HG02642 (cell line): ENCODE measurements around the gene PDE9A.
"Not testable (repeated sequence)": the region's sequence is repeated elsewhere in the genome, so short reads cannot be mapped to it uniquely, and the experiment has no call there.

Experiments used
- ATAC-seq: cut with Tn5 transposase; IDR thresholded peaks from one replicate; pipeline ENCODE4 v1.9.1; 2021; ENCODE audit warnings: mild to moderate bottlenecking; ENCODE audit not compliant: unreplicated experiment, poor library complexity

PDE9A gene

DNA sequence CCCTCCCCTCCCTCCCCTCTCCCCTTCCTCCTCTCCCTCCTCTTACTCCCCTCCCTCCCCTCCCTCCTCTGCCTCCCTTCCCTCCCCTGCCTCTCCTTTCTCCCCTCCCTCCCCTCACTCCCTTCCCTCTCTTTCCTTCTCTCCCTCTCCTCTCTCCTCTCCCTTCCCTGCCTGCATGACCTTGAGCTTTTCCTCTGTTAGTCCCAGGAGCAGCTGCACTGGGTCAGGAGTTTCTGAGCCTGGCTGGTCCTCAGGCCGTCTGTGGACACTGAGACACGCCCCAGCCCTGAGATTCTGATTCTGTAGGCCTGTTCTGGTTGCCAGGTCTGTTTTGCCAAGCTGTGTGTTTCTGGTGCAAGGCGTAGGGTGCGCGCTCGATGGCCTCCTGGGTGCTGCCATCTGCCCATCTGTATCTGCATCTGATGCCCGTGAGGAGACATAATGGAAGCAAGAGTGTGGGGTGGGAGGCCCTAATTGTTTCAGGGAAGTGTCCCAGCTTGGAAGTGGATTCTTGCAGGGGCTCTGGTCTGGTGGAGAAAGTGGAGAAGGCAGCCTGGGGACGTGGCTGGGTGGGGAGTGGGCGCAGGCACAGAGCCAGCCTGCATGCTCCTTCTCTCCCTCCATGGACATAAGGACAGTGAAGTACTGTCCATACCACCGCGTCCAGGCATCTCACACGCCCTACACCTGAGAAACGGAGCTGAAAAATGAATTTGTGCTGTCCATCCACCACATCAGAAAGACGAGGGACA, 128.7 kb downstream of the PDE9A start:
- no peak for ATAC-seq

DNA sequence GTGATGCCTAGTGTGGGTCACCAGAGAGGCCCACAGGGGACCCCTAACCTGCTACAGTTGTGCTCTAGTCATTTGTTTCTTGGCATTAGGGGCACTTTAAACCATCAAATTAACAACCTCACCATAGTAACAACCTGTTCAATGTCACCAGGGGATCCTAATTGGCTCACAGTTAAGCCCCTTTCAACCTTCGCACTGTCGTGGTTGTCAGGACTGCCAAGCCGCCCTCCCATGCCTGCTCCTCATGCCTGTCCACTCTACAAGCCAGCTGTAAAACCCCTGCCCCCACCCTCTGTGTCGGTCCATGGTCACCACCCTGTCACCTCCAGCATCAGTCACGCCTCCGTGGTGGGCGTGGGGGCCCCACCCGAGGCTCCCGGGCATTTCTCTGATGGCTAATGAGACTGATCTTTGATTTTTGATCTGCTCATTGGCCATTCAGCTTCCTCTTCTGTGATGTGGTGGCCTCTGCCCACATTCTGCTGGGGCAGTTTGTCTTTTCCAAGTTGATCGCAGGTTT, 129.4 kb downstream of the PDE9A start:
- no peak for ATAC-seq

GRCh38 chr21:42784276-42784675, 130.9 kb downstream of the PDE9A start:
- no peak for ATAC-seq

- no peak for ATAC-seq
These were observed 131.6 kb downstream of the PDE9A start for GRCh38 chr21:42784896-42785451.

DNA sequence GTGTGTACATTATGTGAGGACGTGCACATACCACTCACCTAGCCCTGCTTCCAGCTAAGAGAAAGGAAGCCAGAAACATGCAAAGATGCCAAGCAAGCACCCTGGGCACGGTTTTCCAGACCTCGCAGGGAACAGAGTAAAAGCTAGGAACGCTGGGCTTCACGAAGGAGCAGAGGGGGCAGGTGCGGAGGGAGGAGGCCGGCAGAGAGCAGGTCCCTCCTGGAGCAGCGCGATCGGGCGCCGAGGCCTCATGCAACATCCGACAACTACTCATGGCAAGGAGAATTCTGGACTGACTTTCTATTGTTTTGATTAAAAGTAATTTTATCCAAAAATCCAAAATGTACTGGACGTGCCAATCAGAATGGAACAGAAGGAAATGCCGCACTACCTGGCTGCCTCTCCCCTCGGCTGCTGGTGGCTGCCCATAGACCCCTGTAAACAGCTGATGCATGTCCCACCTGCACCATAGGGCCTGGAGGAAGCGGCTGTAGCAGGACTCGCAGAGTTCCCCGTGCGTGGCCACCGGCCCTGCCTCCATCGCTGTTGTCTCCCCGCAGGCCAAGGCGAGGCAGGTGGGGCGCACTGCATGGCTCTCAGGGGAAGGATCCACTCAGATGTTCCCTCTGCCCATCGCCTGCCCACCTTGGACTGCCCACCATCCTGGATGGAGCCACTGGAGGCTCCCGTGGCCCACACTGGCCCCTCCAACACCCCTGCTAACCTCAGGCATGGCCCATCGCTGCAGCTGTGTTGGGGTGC, 132.4 kb downstream of the PDE9A start:
- no peak for ATAC-seq

DNA sequence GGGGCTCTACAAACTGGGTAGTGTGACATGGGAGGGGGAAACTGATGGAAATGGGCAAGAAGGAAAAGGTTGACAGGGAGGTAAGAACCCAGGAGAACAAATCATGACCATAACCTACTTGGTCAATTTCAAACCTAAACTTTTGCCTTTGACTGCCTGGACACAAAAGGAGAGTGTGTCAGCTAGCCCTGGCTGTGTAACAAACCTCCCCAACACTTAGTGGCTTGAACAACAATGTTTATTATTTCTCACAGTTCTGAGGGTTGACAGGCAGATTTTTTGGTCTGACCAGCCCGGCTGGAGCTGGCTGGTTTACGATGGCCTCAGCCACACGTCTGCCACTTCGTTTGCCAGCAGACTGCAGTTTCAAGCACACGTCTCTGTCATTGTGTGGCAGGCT, 133.5 kb downstream of the PDE9A start:
- no peak for ATAC-seq

- ATAC-seq: no peak
These were observed 134.2 kb downstream of the PDE9A start for GRCh38 chr21:42787613-42788012.

GRCh38 chr21:42790520-42791065, 137.2 kb downstream of the PDE9A start:
- ATAC-seq: no peak

DNA sequence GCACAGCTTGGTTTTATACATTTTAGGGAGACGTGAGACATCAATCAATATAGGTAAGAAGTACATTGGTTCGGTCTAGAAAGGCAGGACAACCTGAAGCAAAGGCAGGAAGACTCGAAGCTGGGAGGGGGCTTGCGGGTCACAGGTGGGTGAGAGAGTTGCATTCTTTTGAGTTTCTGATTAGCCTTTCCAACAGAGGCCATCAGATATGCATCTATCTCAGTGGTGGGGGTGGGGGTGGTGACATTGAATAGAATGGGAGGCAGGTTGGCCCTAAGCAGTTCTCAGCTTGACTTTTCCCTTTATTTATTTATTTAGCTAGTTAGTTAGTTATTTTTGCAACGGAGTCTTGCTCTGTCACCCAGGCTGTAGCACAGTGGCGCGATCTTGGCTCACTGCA, 140.4 kb downstream of the PDE9A start:
- ATAC-seq: no peak

GRCh38 chr21:42794551-42794950, 141.1 kb downstream of the PDE9A start:
- ATAC-seq: no peak

GRCh38 chr21:42796327-42797062, 143.1 kb downstream of the PDE9A start:
- no peak for ATAC-seq

DNA sequence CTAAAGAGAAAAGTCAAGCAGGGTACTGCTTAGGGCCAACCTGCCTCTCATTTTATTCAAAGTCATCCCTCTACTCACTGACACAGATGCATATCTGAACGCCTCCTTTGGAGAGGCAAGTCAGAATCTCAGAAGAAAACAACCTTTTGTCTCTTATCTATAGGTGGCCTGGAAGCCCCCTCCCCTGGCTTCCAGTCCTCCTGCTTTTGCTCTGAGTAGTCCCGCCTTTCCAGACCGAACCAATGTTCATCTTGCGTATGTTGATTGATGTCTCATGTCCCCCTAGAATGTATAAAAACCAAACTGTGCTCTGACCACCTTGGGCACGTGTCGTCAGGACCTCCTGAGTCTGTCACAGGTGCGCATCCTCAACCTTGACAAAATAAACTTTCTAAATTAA, 144.1 kb downstream of the PDE9A start:
- ATAC-seq: no peak

DNA sequence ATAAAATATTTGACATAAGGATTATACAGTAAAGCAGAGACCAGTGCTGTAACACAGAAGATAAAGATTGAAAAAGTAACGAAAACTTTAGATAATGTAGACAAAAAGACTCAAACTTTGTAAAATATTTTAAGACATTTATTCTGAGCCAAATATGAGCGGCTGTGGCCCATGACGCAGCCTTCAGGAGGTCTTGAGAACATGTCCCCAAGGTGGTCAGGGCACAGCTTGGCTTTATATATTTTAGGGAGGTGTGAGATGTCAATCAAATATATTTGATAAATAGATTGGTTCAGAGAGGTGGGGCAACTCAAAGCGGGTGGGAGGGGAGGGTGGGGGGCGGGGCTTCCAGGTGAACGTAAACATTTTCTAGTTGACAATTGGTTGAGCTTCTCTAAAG, 144.7 kb downstream of the PDE9A start:
- ATAC-seq: no peak

- ATAC-seq: no peak
These were observed 146.1 kb downstream of the PDE9A start for GRCh38 chr21:42799516-42799915.

GRCh38 chr21:42799948-42800347, 146.5 kb downstream of the PDE9A start:
- no peak for ATAC-seq

DNA sequence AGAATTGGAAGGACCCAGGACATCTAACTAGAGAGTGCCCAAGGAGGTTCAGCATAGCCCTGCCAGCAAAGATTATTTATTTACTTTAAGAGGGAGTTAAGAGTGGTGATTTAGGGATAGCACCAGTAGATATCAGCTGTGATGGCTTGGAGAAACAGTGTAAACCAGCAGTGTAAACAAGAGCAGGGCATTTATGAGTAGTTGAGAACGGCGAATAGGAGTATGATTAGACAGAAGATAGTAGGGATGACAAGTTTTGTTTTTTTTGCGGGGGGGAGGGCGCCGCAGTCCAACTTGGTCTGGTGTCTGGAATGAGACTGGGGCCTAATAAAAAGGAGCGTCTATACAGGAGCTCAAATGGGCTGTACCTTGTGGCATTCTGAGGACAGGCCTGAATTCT, 148.2 kb downstream of the PDE9A start:
- not testable (repeated sequence) for ATAC-seq

GRCh38 chr21:42806509-42807140, 153.2 kb downstream of the PDE9A start:
- no peak for ATAC-seq

DNA sequence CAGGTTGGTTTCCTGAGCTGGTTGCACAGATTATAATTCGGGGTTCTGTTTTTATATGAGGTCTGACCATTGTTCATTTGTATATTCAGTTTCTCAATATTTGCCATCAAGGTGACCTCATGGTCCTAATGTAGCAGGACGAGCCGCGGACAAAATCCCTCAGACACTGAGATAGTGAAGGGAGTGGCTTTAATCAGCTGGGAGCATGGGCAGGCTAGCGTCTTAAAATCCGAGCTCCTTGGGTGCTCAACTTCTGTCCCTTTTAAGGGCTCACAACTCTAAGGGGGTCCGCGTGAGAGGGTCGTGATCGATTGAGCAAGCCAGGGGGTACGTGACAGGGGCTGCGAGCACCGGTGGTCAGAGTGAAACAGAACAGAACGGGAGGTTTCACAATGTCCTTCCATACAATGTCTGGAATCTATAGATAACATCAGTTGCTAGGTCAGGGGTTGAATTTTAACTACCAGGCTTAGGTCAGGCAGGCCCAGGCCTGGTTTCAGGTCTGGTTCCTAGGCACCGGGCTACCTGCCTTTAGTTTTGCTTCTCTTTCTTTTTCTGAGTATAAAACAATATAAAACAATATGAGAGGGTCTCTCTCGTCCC, 154.0 kb downstream of the PDE9A start:
- not testable (repeated sequence) for ATAC-seq

- ATAC-seq: no peak
These were observed 154.7 kb downstream of the PDE9A start for GRCh38 chr21:42807938-42808613.
